Measurements from ENCODE around the gene RTN4. TPM values are rescaled to one million over a fixed set of nuclear protein-coding genes. Genes with fewer than 3 reads are reported as not detected.

The RTN4 gene
- total RNA-seq, 2 donors from 2014 or later = 180 to 225 TPM

- H3K36me3 ChIP-seq (ENCODE audit: control insufficient read depth, insufficient read depth, low read length) = no peaks in the 10 kb centered on the region
- H3K9me3 ChIP-seq (ENCODE audit: control insufficient read depth, low read length) = no peaks in the 10 kb centered on the region
- H3K4me1 ChIP-seq (ENCODE audit: control insufficient read depth, insufficient read depth, low read length) = peaks cover 3% of the 10 kb centered on the region
- Mint-ChIP-seq H3K9me3 (no peaks in the 10 kb centered on the region), H3K27ac (no peak overlapping the region), H3K27me3 (ENCODE audit: insufficient read depth) (no peaks in the 10 kb centered on the region), H3K4me3 (no peak overlapping the region), H3K36me3 (ENCODE audit: low read depth) (no peaks in the 10 kb centered on the region), H3K4me1 (peaks cover 16% of the 10 kb centered on the region)
- no peak for TF ChIP-seq CTCF (conservative IDR thresholded peaks at IDR 0.05)
- H3K27ac ChIP-seq (ENCODE audit: low read depth, low read length) = no peak overlapping the region
- H3K9ac ChIP-seq (ENCODE audit: extremely low read depth, low read length, poor library complexity, severe bottlenecking) = no peak overlapping the region
- no peak for DNase-seq
- H3K27me3 ChIP-seq (ENCODE audit: control insufficient read depth, insufficient read depth, low read length, poor library complexity, severe bottlenecking) = no peaks in the 10 kb centered on the region
- H3K4me3 ChIP-seq (ENCODE audit: low read length) = no peak overlapping the region
Measured at GRCh38 chr2:55087501-55087900, 37.2 kb upstream of the RTN4 start.

GRCh38 chr2:55085113-55086040, 35.1 kb upstream of the RTN4 start:
- Mint-ChIP-seq H3K4me3 (no peak overlapping the region), H3K9me3 (no peaks in the 10 kb centered on the region), H3K36me3 (ENCODE audit: low read depth) (no peaks in the 10 kb centered on the region), H3K4me1 (peaks cover 16% of the 10 kb centered on the region), H3K27me3 (ENCODE audit: insufficient read depth) (no peaks in the 10 kb centered on the region), H3K27ac (no peak overlapping the region)
- no peak for DNase-seq
- no peaks in the 10 kb centered on the region for H3K36me3 ChIP-seq (ENCODE audit: control insufficient read depth, insufficient read depth, low read length)
- H3K27me3 ChIP-seq (ENCODE audit: control insufficient read depth, insufficient read depth, low read length, poor library complexity, severe bottlenecking) = no peaks in the 10 kb centered on the region
- no peak overlapping the region for H3K4me3 ChIP-seq (ENCODE audit: low read length)
- H3K9me3 ChIP-seq (ENCODE audit: control insufficient read depth, low read length) = no peaks in the 10 kb centered on the region
- no peak for TF ChIP-seq CTCF (conservative IDR thresholded peaks at IDR 0.05)
- no peak overlapping the region for H3K27ac ChIP-seq (ENCODE audit: low read depth, low read length)
- WGBS, 2 experiments (ENCODE audit: insufficient coverage in 1 of 2, insufficient read length in 1 of 2) = 94 to 98% methylated on average over 3 to 4 of the region's 5 CpGs
- no peak overlapping the region for H3K9ac ChIP-seq (ENCODE audit: extremely low read depth, low read length, poor library complexity, severe bottlenecking)
- peaks cover 3% of the 10 kb centered on the region for H3K4me1 ChIP-seq (ENCODE audit: control insufficient read depth, insufficient read depth, low read length)

GRCh38 chr2:55084641-55085040, 34.4 kb upstream of the RTN4 start:
- no peak overlapping the region for H3K27ac ChIP-seq (ENCODE audit: low read depth, low read length)
- H3K4me3 Mint-ChIP-seq = no peak overlapping the region
- H3K27me3 Mint-ChIP-seq (ENCODE audit: insufficient read depth) = no peaks in the 10 kb centered on the region
- H3K36me3 ChIP-seq (ENCODE audit: control insufficient read depth, insufficient read depth, low read length) = no peaks in the 10 kb centered on the region
- no peaks in the 10 kb centered on the region for H3K36me3 Mint-ChIP-seq (ENCODE audit: low read depth)
- H3K4me1 ChIP-seq (ENCODE audit: control insufficient read depth, insufficient read depth, low read length) = peaks cover 3% of the 10 kb centered on the region
- H3K4me3 ChIP-seq (ENCODE audit: low read length) = no peak overlapping the region
- peaks cover 16% of the 10 kb centered on the region for H3K4me1 Mint-ChIP-seq
- no peak overlapping the region for H3K9ac ChIP-seq (ENCODE audit: extremely low read depth, low read length, poor library complexity, severe bottlenecking)
- TF ChIP-seq CTCF (conservative IDR thresholded peaks at IDR 0.05) = no peak
- H3K27ac Mint-ChIP-seq = no peak overlapping the region
- no peaks in the 10 kb centered on the region for H3K27me3 ChIP-seq (ENCODE audit: control insufficient read depth, insufficient read depth, low read length, poor library complexity, severe bottlenecking)
- DNase-seq = no peak
- no peaks in the 10 kb centered on the region for H3K9me3 ChIP-seq (ENCODE audit: control insufficient read depth, low read length)
- WGBS, 2 experiments (ENCODE audit: insufficient coverage in 1 of 2, insufficient read length in 1 of 2) = 94% methylated on average over 3 of the region's 3 CpGs
- H3K9me3 Mint-ChIP-seq = no peaks in the 10 kb centered on the region
